ENCODE results near the gene TMEM260. TPM values are rescaled to one million over a fixed set of nuclear protein-coding genes. Genes with fewer than 3 reads are reported as not detected.

TMEM260 gene
- total RNA-seq, 1 donor from 2014 or later = 31.7 TPM

DNA sequence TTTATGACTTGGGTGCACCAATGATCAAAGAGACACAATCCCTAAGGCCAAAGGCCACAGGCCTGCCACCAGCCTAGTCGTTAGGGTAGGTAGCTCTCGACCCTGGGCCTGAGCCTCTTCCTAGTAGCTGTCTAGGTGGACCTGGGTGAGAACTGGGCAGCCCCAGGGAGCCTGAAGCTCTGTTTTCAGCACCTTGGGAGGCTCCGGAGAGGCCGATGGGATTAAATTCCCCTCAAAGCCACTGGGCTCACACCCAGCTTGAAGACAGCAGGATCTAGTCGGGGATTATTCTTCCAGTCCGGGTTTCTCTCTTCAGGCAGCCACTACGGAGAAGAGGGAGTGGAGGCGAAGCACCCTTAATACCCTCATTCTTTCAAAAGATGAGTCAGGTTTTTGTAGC is 79.8 kb downstream of the TMEM260 start:
- H3K27ac Mint-ChIP-seq = no peak overlapping the region
- H3K4me3 Mint-ChIP-seq = no peak overlapping the region
- peaks cover 2% of the 10 kb centered on the region for H3K27me3 Mint-ChIP-seq (ENCODE audit: low read depth)
- DNase-seq (ENCODE audit: low spot score in 2 of 2, unreplicated experiment in 2 of 2) = no peak
- no peaks in the 10 kb centered on the region for H3K36me3 Mint-ChIP-seq
- no peaks in the 10 kb centered on the region for H3K9me3 Mint-ChIP-seq
- TF ChIP-seq, protein P1, sequence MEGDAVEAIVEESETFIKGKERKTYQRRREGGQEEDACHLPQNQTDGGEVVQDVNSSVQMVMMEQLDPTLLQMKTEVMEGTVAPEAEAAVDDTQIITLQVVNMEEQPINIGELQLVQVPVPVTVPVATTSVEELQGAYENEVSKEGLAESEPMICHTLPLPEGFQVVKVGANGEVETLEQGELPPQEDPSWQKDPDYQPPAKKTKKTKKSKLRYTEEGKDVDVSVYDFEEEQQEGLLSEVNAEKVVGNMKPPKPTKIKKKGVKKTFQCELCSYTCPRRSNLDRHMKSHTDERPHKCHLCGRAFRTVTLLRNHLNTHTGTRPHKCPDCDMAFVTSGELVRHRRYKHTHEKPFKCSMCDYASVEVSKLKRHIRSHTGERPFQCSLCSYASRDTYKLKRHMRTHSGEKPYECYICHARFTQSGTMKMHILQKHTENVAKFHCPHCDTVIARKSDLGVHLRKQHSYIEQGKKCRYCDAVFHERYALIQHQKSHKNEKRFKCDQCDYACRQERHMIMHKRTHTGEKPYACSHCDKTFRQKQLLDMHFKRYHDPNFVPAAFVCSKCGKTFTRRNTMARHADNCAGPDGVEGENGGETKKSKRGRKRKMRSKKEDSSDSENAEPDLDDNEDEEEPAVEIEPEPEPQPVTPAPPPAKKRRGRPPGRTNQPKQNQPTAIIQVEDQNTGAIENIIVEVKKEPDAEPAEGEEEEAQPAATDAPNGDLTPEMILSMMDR (IDR thresholded peaks at IDR 0.05; ENCODE audit: unreplicated experiment) = no peak
- peaks cover 2% of the 10 kb centered on the region for H3K4me1 Mint-ChIP-seq

DNA sequence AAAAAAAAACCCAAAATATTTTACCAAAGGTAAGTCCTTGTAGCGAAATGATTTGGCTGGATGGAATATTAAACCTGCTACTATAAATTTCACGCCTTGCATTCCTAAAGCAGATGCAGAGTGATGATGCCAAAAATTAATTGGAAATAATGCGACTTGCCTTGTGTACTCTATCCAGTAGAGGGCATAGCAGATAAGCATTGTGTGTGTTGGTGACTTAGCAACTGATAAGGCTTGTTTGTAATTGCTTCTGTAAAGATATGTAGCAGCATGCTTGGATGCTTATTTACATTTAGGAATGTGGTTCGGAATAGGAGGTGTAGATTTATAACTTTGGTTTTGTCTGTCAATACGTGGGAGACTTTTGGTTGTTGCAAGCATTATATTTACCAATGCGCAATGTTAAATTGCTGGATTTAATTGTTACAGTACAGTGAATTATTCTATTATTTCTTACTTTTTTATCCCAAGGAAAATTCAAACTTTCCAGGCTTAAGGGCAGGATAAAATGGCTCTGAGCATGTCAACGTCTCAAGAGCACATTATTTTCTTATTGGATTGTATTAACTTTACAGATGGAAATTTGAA is 80.5 kb downstream of the TMEM260 start:
- TF ChIP-seq, protein P1 (IDR thresholded peaks at IDR 0.05; ENCODE audit: unreplicated experiment) = peak; percentile 47
- Mint-ChIP-seq H3K36me3 (no peaks in the 10 kb centered on the region), H3K27me3 (ENCODE audit: low read depth) (peaks cover 2% of the 10 kb centered on the region), H3K4me1 (peaks cover 2% of the 10 kb centered on the region), H3K9me3 (no peaks in the 10 kb centered on the region), H3K4me3 (no peak overlapping the region), H3K27ac (no peak overlapping the region)
- no peak for DNase-seq (ENCODE audit: low spot score in 2 of 2, unreplicated experiment in 2 of 2)

DNA sequence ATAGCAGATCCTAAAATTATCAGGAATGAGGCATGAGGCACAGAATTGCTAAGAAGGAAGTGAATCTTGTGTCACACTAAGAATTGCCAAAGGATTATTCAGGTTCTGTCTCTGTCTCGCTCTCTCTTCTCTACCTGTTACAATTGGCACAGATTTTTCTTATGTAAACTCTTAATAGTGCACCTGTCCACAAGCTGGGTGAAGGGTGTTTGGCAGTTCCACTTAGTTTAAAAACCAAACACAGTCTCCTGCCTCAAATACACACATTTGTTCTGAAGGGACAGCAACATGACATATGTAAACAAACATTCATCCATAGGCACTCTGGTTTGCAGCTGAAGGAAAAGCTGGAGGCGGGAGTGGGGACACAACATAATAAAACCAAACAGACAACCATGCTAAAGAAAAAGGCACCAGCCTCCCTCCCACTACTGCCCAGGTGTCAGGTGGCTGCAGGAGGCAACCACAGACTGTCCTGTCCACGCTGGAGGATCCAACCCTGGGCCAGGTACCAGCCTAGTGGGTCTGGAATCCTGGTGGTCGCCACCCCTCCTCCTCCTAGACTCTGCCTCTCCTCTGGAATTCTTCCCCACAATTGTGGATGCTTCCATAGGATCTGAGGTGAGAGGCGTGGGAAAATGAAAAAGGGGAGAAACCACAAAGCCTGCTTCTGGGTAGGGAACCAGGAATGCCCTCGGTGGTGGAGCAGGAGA is 81.2 kb downstream of the TMEM260 start:
- H3K36me3 Mint-ChIP-seq = no peaks in the 10 kb centered on the region
- TF ChIP-seq, protein P1 (IDR thresholded peaks at IDR 0.05; ENCODE audit: unreplicated experiment) = no peak
- peaks cover 2% of the 10 kb centered on the region for H3K4me1 Mint-ChIP-seq
- peaks cover under 1% of the 10 kb centered on the region for H3K9me3 Mint-ChIP-seq
- H3K27me3 Mint-ChIP-seq (ENCODE audit: low read depth) = peaks cover 2% of the 10 kb centered on the region
- no peak overlapping the region for H3K4me3 Mint-ChIP-seq
- no peak overlapping the region for H3K27ac Mint-ChIP-seq
- no peak for DNase-seq (ENCODE audit: low spot score in 2 of 2, unreplicated experiment in 2 of 2)

DNA sequence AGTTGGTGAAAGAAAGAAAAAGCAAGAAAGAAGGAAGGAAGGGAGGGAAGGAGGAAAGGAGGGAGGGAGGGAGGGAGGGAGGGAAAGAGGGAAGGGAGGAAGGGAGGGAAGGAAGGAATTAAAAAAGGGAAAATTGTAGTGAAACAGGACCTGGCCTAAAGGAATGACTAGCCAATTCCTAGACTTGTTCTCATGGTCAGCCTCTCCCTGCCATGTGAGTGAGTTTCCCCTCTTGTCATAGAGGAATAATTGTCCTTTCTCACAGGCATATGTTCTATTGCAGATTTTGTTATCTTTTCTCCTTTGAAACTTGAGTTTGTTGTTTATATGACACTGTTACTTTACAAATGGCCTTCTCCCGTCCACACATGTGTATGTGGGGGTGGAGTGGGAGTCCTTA is 81.9 kb downstream of the TMEM260 start:
- no peak overlapping the region for H3K4me3 Mint-ChIP-seq
- H3K4me1 Mint-ChIP-seq = peaks cover 2% of the 10 kb centered on the region
- no peak overlapping the region for H3K27ac Mint-ChIP-seq
- DNase-seq (ENCODE audit: low spot score in 2 of 2, unreplicated experiment in 2 of 2) = no peak
- peaks cover 2% of the 10 kb centered on the region for H3K27me3 Mint-ChIP-seq (ENCODE audit: low read depth)
- TF ChIP-seq, protein P1 (IDR thresholded peaks at IDR 0.05; ENCODE audit: unreplicated experiment) = no peak
- H3K36me3 Mint-ChIP-seq = peaks cover 3% of the 10 kb centered on the region
- peaks cover 4% of the 10 kb centered on the region for H3K9me3 Mint-ChIP-seq

DNA sequence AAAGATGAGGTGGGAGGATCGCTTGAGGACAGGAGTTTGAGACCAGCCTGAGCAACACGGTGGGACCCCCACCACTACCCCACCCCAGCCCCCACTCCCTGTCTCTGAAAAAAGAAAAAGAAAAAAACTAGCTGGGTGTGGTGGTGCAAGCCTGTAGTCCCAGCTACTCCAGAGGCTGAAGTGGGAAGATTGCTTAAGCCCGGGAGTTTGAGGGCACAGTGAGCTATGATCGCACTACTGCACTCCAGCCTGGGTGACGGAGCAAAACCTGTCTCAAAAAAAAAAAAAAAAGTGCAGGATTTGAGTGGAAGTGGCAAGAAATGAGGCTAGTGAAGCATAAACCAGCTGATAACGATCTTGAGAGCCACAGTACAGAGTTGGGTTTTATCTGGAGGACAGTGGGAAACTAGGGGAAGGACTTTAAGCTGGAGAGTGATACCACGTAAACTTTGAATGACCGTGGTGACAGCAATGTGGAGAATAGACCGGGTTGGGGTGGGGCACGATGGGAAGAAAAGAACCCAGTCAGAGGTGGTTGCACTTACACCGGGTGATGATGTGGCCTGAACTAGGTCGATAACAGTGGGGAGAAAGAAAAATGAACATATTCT is 85.3 kb downstream of the TMEM260 start:
- Mint-ChIP-seq H3K36me3 (peaks cover 8% of the 10 kb centered on the region), H3K27ac (no peak overlapping the region), H3K27me3 (ENCODE audit: low read depth) (no peaks in the 10 kb centered on the region), H3K4me3 (no peak overlapping the region), H3K4me1 (peaks cover 2% of the 10 kb centered on the region), H3K9me3 (peaks cover 11% of the 10 kb centered on the region)
- TF ChIP-seq, protein P1 (IDR thresholded peaks at IDR 0.05; ENCODE audit: unreplicated experiment) = no peak
- no peak for DNase-seq (ENCODE audit: low spot score in 2 of 2, unreplicated experiment in 2 of 2)

Measured in mesothelial cell of epicardium (in vitro differentiated cells).